ENCODE results near the gene RAB11B.
"Not testable (repeated sequence)": the region's sequence is repeated elsewhere in the genome, so short reads cannot be mapped to it uniquely, and the experiment has no call there.

RAB11B gene

DNA sequence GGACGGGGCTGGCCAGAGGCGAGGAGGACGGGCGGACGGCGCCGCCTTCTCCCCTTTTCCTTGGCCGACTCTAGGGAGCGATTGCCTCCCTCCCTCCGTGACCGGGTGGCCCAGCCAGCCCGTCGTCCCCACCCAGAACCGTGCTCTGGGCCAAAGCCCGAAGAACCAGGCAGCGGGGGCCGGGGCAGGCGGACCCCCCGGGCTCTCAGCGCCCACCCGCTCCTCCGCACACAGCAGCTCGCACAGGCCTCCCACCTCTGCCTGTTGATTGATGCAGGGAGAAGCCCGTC, 13.6 kb downstream of the RAB11B start:
- Mint-ChIP-seq H3K9me3 (no peaks in the 10 kb centered on the region), H3K36me3 (ENCODE audit: insufficient read depth) (peaks cover 20% of the 10 kb centered on the region), H3K27me3 (no peaks in the 10 kb centered on the region), H3K4me1 (no peaks in the 10 kb centered on the region), H3K4me3 (no peak overlapping the region), H3K27ac (ENCODE audit: low read depth) (no peak overlapping the region)
- no peak for DNase-seq (ENCODE audit: low spot score in 2 of 2)
- ATAC-seq (replicated peaks; ENCODE audit: extremely low read depth, poor library complexity, severe bottlenecking) = no peak

DNA sequence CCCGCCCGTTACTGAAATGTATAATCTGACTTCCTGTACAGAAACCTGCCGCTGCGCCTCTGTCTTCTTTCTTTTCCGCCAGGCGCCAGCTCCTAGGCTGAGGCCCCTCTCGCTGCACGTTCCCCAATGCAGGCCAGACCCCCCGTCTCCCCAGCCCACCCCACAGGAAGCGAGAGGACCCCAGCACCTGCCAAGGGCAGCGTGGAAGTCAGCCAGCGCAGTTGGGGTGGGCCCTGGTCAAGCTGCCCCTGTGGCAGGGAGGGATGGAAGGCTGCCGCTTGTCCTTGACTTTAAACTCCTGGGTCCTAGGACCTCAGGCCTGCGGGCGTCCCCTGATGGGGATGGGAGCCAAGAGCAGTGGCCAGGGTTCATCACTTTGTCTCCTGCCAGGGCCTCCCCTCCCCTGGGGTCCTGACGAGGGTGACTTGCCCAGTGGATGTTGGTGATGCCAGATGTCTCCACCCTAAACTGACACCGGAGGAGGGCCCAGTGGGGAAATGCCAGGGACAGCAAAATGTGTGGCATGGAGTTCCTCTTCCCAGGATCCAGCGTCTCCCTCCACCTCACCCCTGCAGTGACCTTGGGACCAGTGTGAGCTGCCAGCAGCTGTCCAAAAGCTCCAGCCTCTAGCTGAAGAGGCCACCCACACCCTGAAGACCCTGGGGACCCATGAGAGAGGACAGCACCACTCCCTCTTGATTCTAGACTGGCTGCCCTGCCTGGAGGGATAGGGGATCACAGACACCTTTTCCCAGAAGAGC, 14.4 kb downstream of the RAB11B start:
- H3K4me1 Mint-ChIP-seq = no peaks in the 10 kb centered on the region
- no peaks in the 10 kb centered on the region for H3K27me3 Mint-ChIP-seq
- peaks cover 19% of the 10 kb centered on the region for H3K36me3 Mint-ChIP-seq (ENCODE audit: insufficient read depth)
- DNase-seq (ENCODE audit: low spot score in 2 of 2) = no peak
- H3K4me3 Mint-ChIP-seq = no peak overlapping the region
- no peak overlapping the region for H3K27ac Mint-ChIP-seq (ENCODE audit: low read depth)
- ATAC-seq (replicated peaks; ENCODE audit: extremely low read depth, poor library complexity, severe bottlenecking) = no peak
- no peaks in the 10 kb centered on the region for H3K9me3 Mint-ChIP-seq

GRCh38 chr19:8410718-8411117, 20.6 kb downstream of the RAB11B start:
- DNase-seq (ENCODE audit: low spot score in 2 of 2); ATAC-seq (replicated peaks; ENCODE audit: extremely low read depth, poor library complexity, severe bottlenecking); H3K27ac Mint-ChIP-seq (ENCODE audit: low read depth); H3K4me3 Mint-ChIP-seq; H3K4me1 Mint-ChIP-seq; H3K9me3 Mint-ChIP-seq; H3K27me3 Mint-ChIP-seq; H3K36me3 Mint-ChIP-seq (ENCODE audit: insufficient read depth): not testable (repeated sequence)

- Mint-ChIP-seq H3K36me3 (ENCODE audit: insufficient read depth) (peaks cover 3% of the 10 kb centered on the region), H3K27me3 (no peaks in the 10 kb centered on the region), H3K27ac (ENCODE audit: low read depth) (no peak within 1 kb of the TSS), H3K4me3 (peak within 1 kb of the TSS; percentile 54), H3K4me1 (no peaks in the 10 kb centered on the region), H3K9me3 (no peaks in the 10 kb centered on the region)
- ATAC-seq (replicated peaks; ENCODE audit: extremely low read depth, poor library complexity, severe bottlenecking) (peak; percentile 100), DNase-seq (ENCODE audit: low spot score in 2 of 2) (peak; percentile 86 to 93)
Measured at GRCh38 chr19:8412783-8413628, 22.8 kb downstream of the RAB11B start, which contains the start of gene MARCHF2. TSS of gene MARCHF2 (plus strand) at chr19:8413305. CDS start at chr19:8421841, 8,536 bp downstream.

DNA sequence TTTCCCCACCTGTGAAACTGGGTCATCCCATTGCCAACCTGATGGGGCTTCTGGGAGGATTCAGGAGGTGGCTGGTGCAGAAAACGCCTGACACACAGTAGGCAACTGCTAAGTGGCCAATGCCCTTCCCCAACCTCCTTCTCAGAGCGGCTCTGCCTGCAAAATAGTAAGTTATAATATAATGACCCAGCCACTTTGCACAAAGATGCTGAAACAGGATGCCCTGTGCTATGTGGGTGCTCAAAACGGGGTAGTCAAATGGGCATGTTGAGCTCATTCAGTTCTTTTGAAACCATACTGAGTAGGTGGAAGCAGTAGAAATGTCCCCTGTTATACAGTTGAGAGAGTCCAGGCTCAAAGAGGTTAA, 23.5 kb downstream of the RAB11B start:
- H3K4me1 Mint-ChIP-seq = no peaks in the 10 kb centered on the region
- peaks cover 8% of the 10 kb centered on the region for H3K36me3 Mint-ChIP-seq (ENCODE audit: insufficient read depth)
- H3K27ac Mint-ChIP-seq (ENCODE audit: low read depth) = no peak overlapping the region
- peak overlapping the region; percentile 54 for H3K4me3 Mint-ChIP-seq
- DNase-seq (ENCODE audit: low spot score in 2 of 2) (no peak), ATAC-seq (replicated peaks; ENCODE audit: extremely low read depth, poor library complexity, severe bottlenecking) (no peak)
- H3K9me3 Mint-ChIP-seq = no peaks in the 10 kb centered on the region
- H3K27me3 Mint-ChIP-seq = no peaks in the 10 kb centered on the region

DNA sequence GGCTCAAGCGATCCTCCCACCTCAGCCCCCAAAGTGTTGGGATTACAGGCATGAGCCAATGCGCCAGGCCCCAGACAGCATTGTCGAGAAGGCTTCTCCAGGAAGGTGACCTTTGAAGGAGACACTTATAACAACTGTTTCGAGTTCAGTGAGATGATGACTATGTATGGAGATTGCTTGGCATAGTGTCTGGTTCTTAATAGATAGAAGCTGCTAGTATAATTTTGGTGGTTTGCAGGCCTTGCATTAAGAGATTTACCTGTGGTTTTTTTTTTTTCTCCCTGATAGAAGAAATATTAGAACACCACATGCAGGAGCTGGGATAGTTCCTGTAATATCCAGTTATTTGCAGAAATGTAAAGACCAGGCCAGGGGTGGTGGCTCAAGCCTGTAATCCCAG, 26.6 kb downstream of the RAB11B start:
- Mint-ChIP-seq H3K4me1 (no peaks in the 10 kb centered on the region), H3K27ac (ENCODE audit: low read depth) (no peak overlapping the region), H3K27me3 (no peaks in the 10 kb centered on the region), H3K4me3 (no peak overlapping the region), H3K36me3 (ENCODE audit: insufficient read depth) (peaks cover 11% of the 10 kb centered on the region), H3K9me3 (no peaks in the 10 kb centered on the region)
- DNase-seq (ENCODE audit: low spot score in 2 of 2) = no peak
- no peak for ATAC-seq (replicated peaks; ENCODE audit: extremely low read depth, poor library complexity, severe bottlenecking)

DNA sequence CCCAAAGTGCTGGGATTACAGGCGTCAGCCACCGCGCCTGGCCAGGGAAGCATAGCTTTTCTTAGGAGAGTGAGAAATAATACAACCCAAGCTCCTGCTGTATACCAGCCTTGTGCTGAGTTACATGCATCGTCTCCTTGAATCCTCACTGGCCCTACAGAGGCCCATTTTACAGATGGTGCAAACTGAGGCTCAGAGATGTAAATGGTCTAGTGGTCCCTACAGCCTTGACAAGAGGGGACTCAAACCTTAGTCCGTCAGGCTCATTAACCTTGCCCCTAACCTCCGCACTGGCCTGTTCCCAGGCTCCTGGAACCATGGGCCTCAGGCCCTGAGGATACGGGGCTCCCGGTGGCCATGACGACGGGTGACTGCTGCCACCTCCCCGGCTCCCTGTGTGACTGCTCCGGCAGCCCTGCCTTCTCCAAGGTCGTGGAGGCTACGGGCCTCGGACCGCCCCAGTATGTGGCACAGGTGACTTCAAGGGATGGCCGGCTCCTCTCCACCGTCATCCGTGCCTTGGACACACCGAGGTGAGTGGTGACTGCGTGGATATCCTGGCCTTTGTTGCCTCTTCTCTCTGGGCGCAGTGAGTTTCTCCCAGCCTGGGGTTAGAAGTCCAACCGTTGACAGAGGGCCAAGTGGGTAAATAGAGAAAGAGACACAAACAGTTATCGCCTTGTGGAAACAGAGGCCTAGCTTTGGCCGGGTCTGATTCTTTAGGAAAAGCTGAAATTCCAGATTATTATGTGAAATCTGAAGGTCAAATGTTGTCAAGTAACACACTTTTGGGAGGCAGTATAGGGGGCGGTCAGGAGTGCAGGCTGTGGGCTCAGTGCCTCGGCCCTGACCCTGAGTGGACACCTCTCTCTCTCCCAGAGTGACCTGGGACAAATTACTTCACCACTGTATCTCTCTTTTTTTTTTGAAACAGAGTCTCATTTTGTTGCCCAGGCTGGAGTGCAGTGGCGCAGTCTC, 31.6 kb downstream of the RAB11B start:
- DNase-seq (ENCODE audit: low spot score in 2 of 2) (no peak), ATAC-seq (replicated peaks; ENCODE audit: extremely low read depth, poor library complexity, severe bottlenecking) (no peak)
- Mint-ChIP-seq H3K4me1 (no peaks in the 10 kb centered on the region), H3K9me3 (no peaks in the 10 kb centered on the region), H3K36me3 (ENCODE audit: insufficient read depth) (peaks cover 18% of the 10 kb centered on the region), H3K27ac (ENCODE audit: low read depth) (no peak overlapping the region), H3K27me3 (no peaks in the 10 kb centered on the region), H3K4me3 (no peak overlapping the region)

- H3K4me1 Mint-ChIP-seq = no peaks in the 10 kb centered on the region
- ATAC-seq (replicated peaks; ENCODE audit: extremely low read depth, poor library complexity, severe bottlenecking) = no peak
- no peaks in the 10 kb centered on the region for H3K9me3 Mint-ChIP-seq
- peaks cover 17% of the 10 kb centered on the region for H3K36me3 Mint-ChIP-seq (ENCODE audit: insufficient read depth)
- H3K4me3 Mint-ChIP-seq = no peak overlapping the region
- no peaks in the 10 kb centered on the region for H3K27me3 Mint-ChIP-seq
- no peak for DNase-seq (ENCODE audit: low spot score in 2 of 2)
- no peak overlapping the region for H3K27ac Mint-ChIP-seq (ENCODE audit: low read depth)
Measured at GRCh38 chr19:8423817-8424223, 33.7 kb downstream of the RAB11B start.

- H3K9me3 Mint-ChIP-seq; H3K27me3 Mint-ChIP-seq; H3K4me3 Mint-ChIP-seq; DNase-seq (ENCODE audit: low spot score in 2 of 2); H3K27ac Mint-ChIP-seq (ENCODE audit: low read depth); H3K4me1 Mint-ChIP-seq; ATAC-seq (replicated peaks; ENCODE audit: extremely low read depth, poor library complexity, severe bottlenecking): not testable (repeated sequence)
- H3K36me3 Mint-ChIP-seq (ENCODE audit: insufficient read depth) = peaks cover 20% of the 10 kb centered on the region
Measured at GRCh38 chr19:8425331-8425730, 35.2 kb downstream of the RAB11B start.

GRCh38 chr19:8426283-8426682, 36.1 kb downstream of the RAB11B start:
- Mint-ChIP-seq H3K27ac (ENCODE audit: low read depth) (no peak overlapping the region), H3K9me3 (no peaks in the 10 kb centered on the region), H3K4me3 (no peak overlapping the region), H3K4me1 (no peaks in the 10 kb centered on the region), H3K36me3 (ENCODE audit: insufficient read depth) (peaks cover 19% of the 10 kb centered on the region), H3K27me3 (no peaks in the 10 kb centered on the region)
- ATAC-seq (replicated peaks; ENCODE audit: extremely low read depth, poor library complexity, severe bottlenecking) (no peak), DNase-seq (ENCODE audit: low spot score in 2 of 2) (no peak)

GRCh38 chr19:8429044-8429443, 38.9 kb downstream of the RAB11B start:
- Mint-ChIP-seq H3K27me3 (no peaks in the 10 kb centered on the region), H3K4me1 (no peaks in the 10 kb centered on the region), H3K9me3 (no peaks in the 10 kb centered on the region), H3K36me3 (ENCODE audit: insufficient read depth) (peaks cover 13% of the 10 kb centered on the region), H3K27ac (ENCODE audit: low read depth) (no peak overlapping the region), H3K4me3 (no peak overlapping the region)
- ATAC-seq (replicated peaks; ENCODE audit: extremely low read depth, poor library complexity, severe bottlenecking) (no peak), DNase-seq (ENCODE audit: low spot score in 2 of 2) (no peak)

DNA sequence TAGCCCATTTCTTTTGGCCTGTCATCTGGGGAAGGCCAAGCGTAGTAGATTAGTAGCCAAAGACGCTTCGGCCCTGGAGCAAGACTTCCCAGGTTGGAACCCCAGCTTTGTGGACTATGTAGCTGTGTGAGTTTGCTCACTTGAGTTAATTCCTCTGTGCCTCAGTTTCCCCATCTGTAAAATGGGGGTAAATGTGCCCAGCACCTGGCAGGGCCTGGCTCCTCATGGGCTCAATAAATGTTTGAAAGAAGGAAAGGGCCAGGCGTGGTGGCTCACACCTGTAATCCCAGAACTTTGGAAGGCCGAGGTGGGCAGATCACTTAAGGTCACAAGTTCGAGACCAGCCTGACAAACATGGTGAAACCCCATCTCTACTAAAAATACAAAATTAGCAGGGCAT, 39.7 kb downstream of the RAB11B start:
- peaks cover 10% of the 10 kb centered on the region for H3K36me3 Mint-ChIP-seq (ENCODE audit: insufficient read depth)
- ATAC-seq (replicated peaks; ENCODE audit: extremely low read depth, poor library complexity, severe bottlenecking) (no peak), DNase-seq (ENCODE audit: low spot score in 2 of 2) (no peak)
- no peak overlapping the region for H3K27ac Mint-ChIP-seq (ENCODE audit: low read depth)
- H3K27me3 Mint-ChIP-seq = no peaks in the 10 kb centered on the region
- no peak overlapping the region for H3K4me3 Mint-ChIP-seq
- no peaks in the 10 kb centered on the region for H3K4me1 Mint-ChIP-seq
- no peaks in the 10 kb centered on the region for H3K9me3 Mint-ChIP-seq

Measured in central memory CD8-positive, alpha-beta T cell (primary cell).